HepG2 (cell line): ENCODE measurements around the gene SCUBE1. TPM values are rescaled to one million over a fixed set of nuclear protein-coding genes. Genes with fewer than 3 reads are reported as not detected.

Experiments used
- ARNT ChIP-seq: fragments of 450-650 bp; IDR thresholded peaks from 2 replicates; pipeline ENCODE4 v1.6.1; 2017
- ATF1 ChIP-seq: IDR thresholded peaks from 2 replicates; pipeline ENCODE4 v1.6.1; 2016; ENCODE audit warnings: mild to moderate bottlenecking, control low read depth
- ATF7 ChIP-seq, 2 experiments: fragments of 450-650 bp in 1 of 2; sonication (generic) in 1 of 2; formaldehyde crosslinking in 1 of 2; IDR thresholded peaks; 2 replicates each; pipeline versions ENCODE4 v1.4.0 to v1.6.1; 2016 to 2020; ENCODE audit warnings: antibody characterized with exemption in 1 of 2, mild to moderate bottlenecking in 1 of 2, missing genetic modification reagents in 1 of 2
- BORCS8-MEF2B ChIP-seq: sonication (generic); formaldehyde crosslinking; IDR thresholded peaks from 2 replicates; pipeline ENCODE4 v1.8.0; 2022; ENCODE audit warnings: mild to moderate bottlenecking, missing genetic modification reagents
- FOSL1 ChIP-seq: sonication (generic); formaldehyde crosslinking; IDR thresholded peaks from 2 replicates; pipeline ENCODE4 v1.9.0; 2021; ENCODE audit warnings: missing genetic modification reagents, borderline replicate concordance
- HIVEP1 ChIP-seq: sonication (generic); formaldehyde crosslinking; IDR thresholded peaks from 2 replicates; pipeline ENCODE4 v1.4.0; 2020; ENCODE audit warnings: mild to moderate bottlenecking, missing genetic modification reagents
- KLF12 ChIP-seq: sonication (generic); formaldehyde crosslinking; IDR thresholded peaks from 2 replicates; pipeline ENCODE4 v1.4.0; 2020; ENCODE audit warnings: missing genetic modification reagents, borderline replicate concordance
- MEF2D ChIP-seq: sonication (generic); formaldehyde crosslinking; IDR thresholded peaks from 2 replicates; pipeline ENCODE4 v1.5.1; 2020; ENCODE audit warnings: mild to moderate bottlenecking, missing genetic modification reagents
- PBX2 ChIP-seq: IDR thresholded peaks from 2 replicates; pipeline ENCODE4 v1.6.1; 2016; ENCODE audit warnings: control low read depth
- POGZ ChIP-seq: sonication (generic); formaldehyde crosslinking; IDR thresholded peaks from 2 replicates; pipeline ENCODE4 v1.4.0; 2020; ENCODE audit warnings: mild to moderate bottlenecking, missing genetic modification reagents
- RNF2 ChIP-seq: fragments of 450-650 bp; conservative IDR thresholded peaks from 2 replicates; pipeline ENCODE4 v1.6.1; 2016; ENCODE audit warnings: low read depth
- RXRA ChIP-seq: sonication (generic); formaldehyde crosslinking; IDR thresholded peaks from 2 replicates; pipeline ENCODE4 v1.5.1; 2020; ENCODE audit warnings: missing genetic modification reagents
- ZBTB2 ChIP-seq: sonication (generic); formaldehyde crosslinking; IDR thresholded peaks from 2 replicates; pipeline ENCODE4 v1.8.0; 2022; ENCODE audit warnings: low read depth, missing genetic modification reagents
- ZNF431 ChIP-seq: sonication (generic); formaldehyde crosslinking; IDR thresholded peaks from 2 replicates; pipeline ENCODE4 v1.9.0; 2022; ENCODE audit warnings: missing genetic modification reagents, low read depth, mild to moderate bottlenecking, borderline replicate concordance
- ZNF569 ChIP-seq: sonication (generic); formaldehyde crosslinking; IDR thresholded peaks from 2 replicates; pipeline ENCODE4 v1.5.0; 2020; ENCODE audit warnings: mild to moderate bottlenecking, missing genetic modification reagents, moderate library complexity, borderline replicate concordance
- ZNF720 ChIP-seq: sonication (generic); formaldehyde crosslinking; IDR thresholded peaks from 2 replicates; pipeline ENCODE4 v1.4.0; 2020; ENCODE audit warnings: missing genetic modification reagents
- polyA plus RNA-seq, 8 experiments: library from polyadenylated mRNA; depleted of rRNA in 3 of 8; stranded (reverse) in 7 of 8; unstranded in 1 of 8; fragments of >200 nt; fragmentation: Illumina TruSeq in 4 of 8; extraction: Trizol in 4 of 8; gene quantifications; 2 replicates each; pipeline versions ENCODE4 v1.2.1 to v1.2.3, GENCODE V29; 2011 to 2016; ENCODE audit warnings: low read depth in 4 of 8, missing spikeins in 1 of 8, mixed read lengths in 1 of 8; ENCODE audit not compliant: insufficient read depth in 1 of 8
- total RNA-seq, 5 experiments: library from RNA; depleted of rRNA; stranded (reverse); fragments of >200 nt; fragmentation: Illumina TruSeq; extraction: Trizol; gene quantifications; 2 replicates each; pipeline ENCODE4 v1.2.3, GENCODE V29; 2016; ENCODE audit warnings: low read depth in 1 of 5
- TF ChIP-seq, protein P1 (sequence below): sonication (generic); formaldehyde crosslinking; IDR thresholded peaks from 2 replicates; pipeline ENCODE4 v1.9.0; 2022; ENCODE audit warnings: low read depth, missing genetic modification reagents
- TF ChIP-seq, protein P2 (sequence below): sonication (generic); formaldehyde crosslinking; conservative IDR thresholded peaks from 2 replicates; pipeline ENCODE4 v1.8.1; 2023; ENCODE audit warnings: missing genetic modification reagents
- TF ChIP-seq, protein P3 (sequence below): sonication (generic); formaldehyde crosslinking; IDR thresholded peaks from 2 replicates; pipeline ENCODE4 v1.8.0; 2022; ENCODE audit warnings: missing genetic modification reagents, mild to moderate bottlenecking, borderline replicate concordance
- TF ChIP-seq, protein P4 (sequence below): IDR thresholded peaks from 2 replicates; pipeline ENCODE4 v1.6.1; 2016

The SCUBE1 gene
- total and polyA plus RNA-seq, 2 of the 13 experiments (the other 11 are each of a cell fraction or from before 2014, with no cell fraction given): under 0.01 to 0.05 TPM

DNA sequence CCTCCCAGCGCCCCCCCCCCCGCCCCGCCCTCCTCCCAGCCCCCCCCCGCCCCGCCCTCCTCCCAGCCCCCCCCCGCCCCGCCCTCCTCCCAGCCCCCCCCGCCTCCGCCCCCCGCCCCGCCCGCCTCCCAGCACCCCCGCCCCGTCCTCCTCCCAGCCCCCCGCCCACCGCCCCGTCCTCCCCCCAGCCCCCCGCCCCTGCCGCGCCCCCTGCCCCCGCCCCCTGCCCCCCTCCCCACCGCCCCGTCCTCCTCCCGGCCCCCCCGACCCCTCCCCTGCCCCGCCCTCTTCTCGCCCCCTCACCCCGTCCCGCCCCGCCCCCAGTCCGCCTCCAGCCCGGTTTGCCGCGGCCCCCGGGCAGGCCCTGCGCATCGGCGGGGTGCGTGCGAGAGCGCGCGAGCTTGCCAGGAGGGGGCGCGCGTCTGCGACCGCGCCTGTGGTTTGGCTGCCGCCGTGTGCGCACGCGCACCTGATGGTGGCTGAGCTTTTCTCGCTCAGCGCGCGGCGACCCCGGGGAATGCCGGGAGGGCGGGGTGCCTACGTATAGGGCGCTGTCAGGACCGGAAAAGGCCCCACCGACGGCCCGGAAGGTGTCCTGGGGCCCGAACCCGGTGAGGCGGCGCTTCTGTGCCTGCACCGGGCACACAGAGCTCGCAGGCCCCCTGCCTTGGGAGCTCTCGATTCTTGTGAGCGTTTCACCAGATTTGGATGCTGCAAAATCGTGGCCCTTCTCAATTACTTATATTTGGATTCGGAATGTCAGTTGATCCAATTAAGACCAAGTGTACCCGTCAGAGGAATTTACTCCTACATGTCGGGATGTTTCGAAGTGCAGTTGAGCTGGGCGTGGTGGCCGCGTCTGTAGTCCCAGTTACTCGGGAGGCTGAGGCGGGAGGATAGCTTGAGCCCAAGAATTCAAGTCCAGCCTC is 155.7 kb downstream of the SCUBE1 start (continued):
- TF ChIP-seq, protein P1, sequence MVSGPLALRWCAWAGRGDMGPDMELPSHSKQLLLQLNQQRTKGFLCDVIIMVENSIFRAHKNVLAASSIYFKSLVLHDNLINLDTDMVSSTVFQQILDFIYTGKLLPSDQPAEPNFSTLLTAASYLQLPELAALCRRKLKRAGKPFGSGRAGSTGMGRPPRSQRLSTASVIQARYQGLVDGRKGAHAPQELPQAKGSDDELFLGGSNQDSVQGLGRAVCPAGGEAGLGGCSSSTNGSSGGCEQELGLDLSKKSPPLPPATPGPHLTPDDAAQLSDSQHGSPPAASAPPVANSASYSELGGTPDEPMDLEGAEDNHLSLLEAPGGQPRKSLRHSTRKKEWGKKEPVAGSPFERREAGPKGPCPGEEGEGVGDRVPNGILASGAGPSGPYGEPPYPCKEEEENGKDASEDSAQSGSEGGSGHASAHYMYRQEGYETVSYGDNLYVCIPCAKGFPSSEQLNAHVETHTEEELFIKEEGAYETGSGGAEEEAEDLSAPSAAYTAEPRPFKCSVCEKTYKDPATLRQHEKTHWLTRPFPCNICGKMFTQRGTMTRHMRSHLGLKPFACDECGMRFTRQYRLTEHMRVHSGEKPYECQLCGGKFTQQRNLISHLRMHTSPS (CRISPR knock-in tag): peak; percentile 23; the same call in 1 of the 2 replicates
- TF ChIP-seq POGZ (CRISPR knock-in tag) (peak; percentile 85; the same call in 1 of the 2 replicates), RXRA (peak; percentile 62; the same call in 1 of the 2 replicates), ATF7 (IDR thresholded peaks at IDR 0.05) (no peak), ATF7 (CRISPR knock-in tag; IDR thresholded peaks at IDR 0.05) (no peak), ZNF569 (CRISPR knock-in tag) (no peak), ZNF431 (CRISPR knock-in tag) (no peak), KLF12 (CRISPR knock-in tag) (peak; percentile 86), ZBTB2 (CRISPR knock-in tag) (peak; percentile 99), PBX2 (CRISPR knock-in tag) (no peak), BORCS8-MEF2B (CRISPR knock-in tag) (peak; percentile 31; the same call in 1 of the 2 replicates), HIVEP1 (CRISPR knock-in tag) (peak; percentile 85), ATF1 (0 out of 2 replicates have a peak, but pooled peaks have one; percentile 49), FOSL1 (CRISPR knock-in tag) (no peak), ZNF720 (CRISPR knock-in tag) (no peak), MEF2D (CRISPR knock-in tag) (peak; percentile 77; the same call in 1 of the 2 replicates), ARNT (no peak), RNF2 (peak; percentile 71)
- TF ChIP-seq, protein P2, sequence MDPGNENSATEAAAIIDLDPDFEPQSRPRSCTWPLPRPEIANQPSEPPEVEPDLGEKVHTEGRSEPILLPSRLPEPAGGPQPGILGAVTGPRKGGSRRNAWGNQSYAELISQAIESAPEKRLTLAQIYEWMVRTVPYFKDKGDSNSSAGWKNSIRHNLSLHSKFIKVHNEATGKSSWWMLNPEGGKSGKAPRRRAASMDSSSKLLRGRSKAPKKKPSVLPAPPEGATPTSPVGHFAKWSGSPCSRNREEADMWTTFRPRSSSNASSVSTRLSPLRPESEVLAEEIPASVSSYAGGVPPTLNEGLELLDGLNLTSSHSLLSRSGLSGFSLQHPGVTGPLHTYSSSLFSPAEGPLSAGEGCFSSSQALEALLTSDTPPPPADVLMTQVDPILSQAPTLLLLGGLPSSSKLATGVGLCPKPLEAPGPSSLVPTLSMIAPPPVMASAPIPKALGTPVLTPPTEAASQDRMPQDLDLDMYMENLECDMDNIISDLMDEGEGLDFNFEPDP (CRISPR knock-in tag): no peak
- TF ChIP-seq, protein P3, sequence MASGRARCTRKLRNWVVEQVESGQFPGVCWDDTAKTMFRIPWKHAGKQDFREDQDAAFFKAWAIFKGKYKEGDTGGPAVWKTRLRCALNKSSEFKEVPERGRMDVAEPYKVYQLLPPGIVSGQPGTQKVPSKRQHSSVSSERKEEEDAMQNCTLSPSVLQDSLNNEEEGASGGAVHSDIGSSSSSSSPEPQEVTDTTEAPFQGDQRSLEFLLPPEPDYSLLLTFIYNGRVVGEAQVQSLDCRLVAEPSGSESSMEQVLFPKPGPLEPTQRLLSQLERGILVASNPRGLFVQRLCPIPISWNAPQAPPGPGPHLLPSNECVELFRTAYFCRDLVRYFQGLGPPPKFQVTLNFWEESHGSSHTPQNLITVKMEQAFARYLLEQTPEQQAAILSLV: 0 out of 2 replicates have a peak, but pooled peaks have one; percentile 59
- TF ChIP-seq, protein P4, sequence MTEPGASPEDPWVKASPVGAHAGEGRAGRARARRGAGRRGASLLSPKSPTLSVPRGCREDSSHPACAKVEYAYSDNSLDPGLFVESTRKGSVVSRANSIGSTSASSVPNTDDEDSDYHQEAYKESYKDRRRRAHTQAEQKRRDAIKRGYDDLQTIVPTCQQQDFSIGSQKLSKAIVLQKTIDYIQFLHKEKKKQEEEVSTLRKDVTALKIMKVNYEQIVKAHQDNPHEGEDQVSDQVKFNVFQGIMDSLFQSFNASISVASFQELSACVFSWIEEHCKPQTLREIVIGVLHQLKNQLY (CRISPR knock-in tag): peak; percentile 45; the same call in 1 of the 2 replicates
